H1 (cell line): Measurements from ENCODE around the gene GPR68. TPM values are rescaled to one million over a fixed set of nuclear protein-coding genes. Genes with fewer than 3 reads are reported as not detected.

Experiments used
- CTCF ChIA-PET: fragments of 300-600 bp; sonication (Branson Sonifier 250); formaldehyde crosslinking; loops from one replicate; lab custom pipeline; 2021; ENCODE audit not compliant: partially characterized antibody; lab: Charles Lee
- POLR2A ChIA-PET: fragments of 300-600 bp; sonication (Branson Sonifier 250); formaldehyde crosslinking; loops from one replicate; lab custom pipeline; 2021; ENCODE audit warnings: inconsistent platforms; ENCODE audit not compliant: partially characterized antibody; lab: Charles Lee
- DNase-seq, 2 experiments: peaks; one replicate each; pipeline versions ENCODE4 v3.0.0 to v3.0.0-alpha.2; 2010 to 2022; ENCODE audit warnings: low spot score in 2 of 2, low read depth in 1 of 2, mixed read lengths in 1 of 2
- FAIRE-seq: peaks from 2 replicates; lab custom pipeline; 2011; peaks lifted over from hg19 to GRCh38; lab: Jason Lieb, UNC
- H2AFZ ChIP-seq: 2 replicates; pipeline ENCODE4 v1.8.1; 2012; ENCODE audit warnings: low read length, inconsistent platforms
- H2AK5ac ChIP-seq: 2 replicates; pipeline ENCODE4 v1.6.1; 2013; ENCODE audit warnings: low read depth, low read length
- H2BK120ac ChIP-seq: replicated peaks from 2 replicates; pipeline ENCODE3; 2013; ENCODE audit warnings: low read depth, low read length, inconsistent platforms
- H2BK12ac ChIP-seq: 2 replicates; pipeline ENCODE4 v1.6.1; 2013; ENCODE audit warnings: low read depth, low read length
- H2BK15ac ChIP-seq: 2 replicates; pipeline ENCODE4 v1.6.1; 2013; ENCODE audit warnings: low read length
- H2BK20ac ChIP-seq: 2 replicates; pipeline ENCODE4 v1.6.1; 2013; ENCODE audit warnings: low read length
- H2BK5ac ChIP-seq: 2 replicates; pipeline ENCODE4 v1.6.1; 2013; ENCODE audit warnings: low read depth, low read length
- H3K14ac ChIP-seq: 2 replicates; pipeline ENCODE4 v1.6.1; 2013; ENCODE audit warnings: inconsistent platforms; ENCODE audit not compliant: insufficient read length
- H3K18ac ChIP-seq: 2 replicates; pipeline ENCODE4 v1.6.1; 2013; ENCODE audit warnings: low read length; ENCODE audit errors: extremely low read depth
- H3K23ac ChIP-seq: 2 replicates; pipeline ENCODE4 v1.6.1; 2013; ENCODE audit warnings: inconsistent platforms; ENCODE audit not compliant: insufficient read length
- H3K23me2 ChIP-seq: 2 replicates; pipeline ENCODE4 v1.6.1; 2013; ENCODE audit warnings: low read depth, low read length
- H3K27ac ChIP-seq: 2 replicates; pipeline ENCODE4 v1.6.1; 2011; ENCODE audit warnings: low read depth, low read length, inconsistent platforms
- H3K27me3 ChIP-seq, 4 experiments: replicated peaks in 1 of 4; 1 replicate in 1 of 4; 2 replicates in 3 of 4; pipeline versions ENCODE4 v1.6.1 to v1.8.1; 2011 to 2013; ENCODE audit warnings: low read length in 3 of 4, mild to moderate bottlenecking in 3 of 4, inconsistent platforms in 2 of 4, mixed read lengths in 2 of 4, moderate library complexity in 1 of 4; ENCODE audit not compliant: control insufficient read depth in 3 of 4, insufficient read depth in 3 of 4; ENCODE audit errors: extremely low read depth in 1 of 4
- H3K36me3 ChIP-seq, 4 experiments: 2 replicates each; pipeline versions ENCODE4 v1.6.1 to v1.8.1; 2011 to 2013; ENCODE audit warnings: mild to moderate bottlenecking in 4 of 4, low read length in 3 of 4, moderate library complexity in 2 of 4, control low read depth in 1 of 4, inconsistent platforms in 1 of 4; ENCODE audit not compliant: insufficient read depth in 4 of 4, control insufficient read depth in 2 of 4
- H3K4ac ChIP-seq: replicated peaks from 2 replicates; pipeline ENCODE3; 2013; ENCODE audit warnings: low read length, low read depth, mixed read lengths, inconsistent platforms; ENCODE audit not compliant: insufficient read length
- H3K4me1 ChIP-seq, 4 experiments: replicated peaks in 1 of 4; 1 replicate in 1 of 4; 2 replicates in 3 of 4; pipeline versions ENCODE4 v1.6.1 to v1.8.1; 2011 to 2013; ENCODE audit warnings: low read length in 3 of 4, inconsistent platforms in 2 of 4, mixed read lengths in 1 of 4; ENCODE audit not compliant: insufficient read depth in 4 of 4, control insufficient read depth in 3 of 4
- H3K4me2 ChIP-seq, 2 experiments: 2 replicates each; pipeline versions ENCODE4 v1.6.1 to v1.8.1; 2011 to 2013; ENCODE audit warnings: low read depth in 2 of 2, low read length in 2 of 2, control low read depth in 1 of 2, inconsistent platforms in 1 of 2, mild to moderate bottlenecking in 1 of 2; ENCODE audit not compliant: insufficient read depth in 1 of 2
- H3K4me3 ChIP-seq, 4 experiments: fragments of 200-600, 300-600 bp in 1 of 4; sonication (generic), shearing (Covaris generic), sonication (Bioruptor Twin) in 1 of 4; 2 replicates each; pipeline versions ENCODE4 v1.5.1 to v1.8.1; 2011 to 2016; ENCODE audit warnings: low read length in 4 of 4, low read depth in 3 of 4, control low read depth in 2 of 4, inconsistent platforms in 2 of 4, mild to moderate bottlenecking in 2 of 4, mixed read lengths in 1 of 4, moderate library complexity in 1 of 4; ENCODE audit not compliant: insufficient read depth in 2 of 4; ENCODE audit errors: extremely low read depth in 1 of 4
- H3K56ac ChIP-seq: replicated peaks from 2 replicates; pipeline ENCODE3; 2013; ENCODE audit warnings: low read depth, mild to moderate bottlenecking, mixed read lengths, low read length, inconsistent platforms; ENCODE audit not compliant: insufficient read length
- H3K79me1 ChIP-seq: 2 replicates; pipeline ENCODE4 v1.6.1; 2013; ENCODE audit warnings: low read depth, low read length, control low read depth
- H3K79me2 ChIP-seq, 2 experiments: 2 replicates each; pipeline versions ENCODE4 v1.6.1 to v1.8.1; 2012 to 2013; ENCODE audit warnings: low read length in 2 of 2, mild to moderate bottlenecking in 2 of 2, inconsistent platforms in 1 of 2; ENCODE audit not compliant: insufficient read depth in 2 of 2, control insufficient read depth in 1 of 2
- H3K9ac ChIP-seq, 4 experiments: replicated peaks in 1 of 4; 1 replicate in 1 of 4; 2 replicates in 3 of 4; pipeline versions ENCODE4 v1.6.1 to v1.8.1; 2011 to 2013; ENCODE audit warnings: low read depth in 3 of 4, low read length in 3 of 4, control low read depth in 2 of 4, mild to moderate bottlenecking in 2 of 4, moderate library complexity in 2 of 4, inconsistent platforms in 1 of 4; ENCODE audit errors: extremely low read depth in 1 of 4
- H3K9me3 ChIP-seq, 2 experiments: 2 replicates each; pipeline versions ENCODE4 v1.6.1 to v1.8.1; 2012 to 2013; ENCODE audit warnings: mild to moderate bottlenecking in 2 of 2, moderate library complexity in 2 of 2, control low read depth in 1 of 2, inconsistent platforms in 1 of 2, low read depth in 1 of 2, low read length in 1 of 2, mixed read lengths in 1 of 2; ENCODE audit not compliant: insufficient read depth in 2 of 2
- H4K20me1 ChIP-seq, 2 experiments: replicated peaks in 1 of 2; 2 replicates each; pipeline versions ENCODE3 to v1.8.1; 2011 to 2013; ENCODE audit warnings: inconsistent platforms in 2 of 2, low read length in 2 of 2, mild to moderate bottlenecking in 1 of 2; ENCODE audit not compliant: insufficient read depth in 2 of 2, control insufficient read depth in 1 of 2
- H4K5ac ChIP-seq: 2 replicates; pipeline ENCODE4 v1.6.1; 2013; ENCODE audit warnings: low read length, low read depth, mixed read lengths, inconsistent platforms; ENCODE audit not compliant: insufficient read length
- H4K8ac ChIP-seq: 2 replicates; pipeline ENCODE4 v1.8.0; 2013; ENCODE audit warnings: mild to moderate bottlenecking, moderate library complexity, low read length, inconsistent platforms; ENCODE audit not compliant: insufficient read depth; ENCODE audit errors: extremely low read depth
- H4K91ac ChIP-seq: replicated peaks from 2 replicates; pipeline ENCODE3; 2013; ENCODE audit warnings: low read length, mixed read lengths, inconsistent platforms; ENCODE audit not compliant: insufficient read length
- EGR1 ChIP-seq: IDR thresholded peaks from 2 replicates; pipeline ENCODE4 v1.6.1; 2011; ENCODE audit warnings: low read depth, low read length, borderline replicate concordance
- SP2 ChIP-seq: IDR thresholded peaks from 2 replicates; pipeline ENCODE4 v1.6.1; 2012; ENCODE audit warnings: mild to moderate bottlenecking, low read length, inconsistent platforms
- WGBS, 2 experiments: shearing (Covaris generic) in 1 of 2; methylation state at CpG; one replicate each; pipeline versions ENCODE4 v1.1.6 to v1.1.7; 2013 to 2015; ENCODE audit warnings: low lambda C conversion rate in 2 of 2, mixed read lengths in 2 of 2, inconsistent platforms in 1 of 2, low coverage in 1 of 2, missing lambda C conversion rate in 1 of 2; ENCODE audit not compliant: insufficient replicate concordance in 2 of 2, insufficient coverage in 1 of 2, insufficient read length in 1 of 2; ENCODE audit errors: extremely low coverage in 1 of 2, missing lambda C conversion rate in 1 of 2; 5-methylcytosine and 5-hydroxymethylcytosine counted together
- polyA plus RNA-seq, 7 experiments: library from polyadenylated mRNA; depleted of rRNA in 3 of 7; stranded (reverse) in 5 of 7; unstranded in 2 of 7; fragments of >200 nt in 5 of 7; fragments of 200-250 nt in 2 of 7; gene quantifications; 1 replicate in 5 of 7; 2 replicates in 1 of 7; 4 replicates in 1 of 7; pipeline versions ENCODE4 v1.2.1 to v1.2.3, GENCODE V29; 2011 to 2013; ENCODE audit warnings: missing spikeins in 2 of 7, mixed read lengths in 2 of 7
- total RNA-seq: library from RNA; stranded (reverse); fragmentation: NEBNext Ultra II Directional; extraction: Animal tissue kit (Norgen Biotek cat#: 25700); gene quantifications from 2 replicates; pipeline ENCODE4 v1.2.1, GENCODE V29; 2021

GPR68 gene
- total and polyA plus RNA-seq, 2 of the 8 experiments (the other 6 are each of a cell fraction or from before 2014, with no cell fraction given), result 0.22 to 0.76 TPM

DNA sequence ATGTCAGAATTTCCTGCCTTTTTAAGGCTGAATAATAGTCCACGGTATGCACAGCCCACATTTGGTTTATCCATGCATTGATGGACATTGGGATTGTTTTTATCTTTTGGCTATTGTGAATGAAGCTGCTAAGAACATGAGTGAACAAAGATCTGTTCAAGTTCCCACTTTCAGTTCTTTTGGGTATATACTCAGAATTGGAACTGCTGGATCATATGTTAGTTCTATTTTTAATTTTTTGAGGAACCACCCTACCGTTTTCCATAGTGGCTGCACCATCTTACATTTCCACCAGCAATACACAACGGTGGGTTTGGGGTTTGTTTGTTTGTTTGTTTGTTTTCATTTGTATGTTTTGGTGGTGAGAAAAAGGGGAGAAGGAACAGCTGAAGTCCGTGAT, 6.4 kb downstream of the GPR68 start:
- Histone ChIP-seq H2BK15ac (no peak overlapping the region), H2BK120ac (no peak overlapping the region), H2BK5ac (no peak overlapping the region), H3K27ac (no peak overlapping the region), H3K4ac (no peak overlapping the region), H3K9me3 (peaks cover 0 to 5% of the 10 kb centered on the region in 2 experiments; a peak in 1 of 4 replicates), H3K79me2 (no peaks in the 10 kb centered on the region), H4K20me1 (no peaks in the 10 kb centered on the region), H3K18ac (no peak overlapping the region), H2AK5ac (no peak overlapping the region), H4K8ac (no peak overlapping the region), H2AFZ (no peak overlapping the region), H3K4me3 (no peak overlapping the region), H2BK20ac (no peak overlapping the region), H3K23ac (no peak overlapping the region), H3K56ac (no peak overlapping the region), H3K36me3 (no peaks in the 10 kb centered on the region), H3K14ac (no peak overlapping the region), H4K91ac (no peak overlapping the region), H2BK12ac (no peak overlapping the region), H3K4me1 (no peaks in the 10 kb centered on the region; a peak in 1 of 7 replicates), H4K5ac (no peak overlapping the region), H3K9ac (no peak overlapping the region), H3K4me2 (no peak overlapping the region), H3K23me2 (peaks cover 2% of the 10 kb centered on the region; the same call in 1 of the 2 replicates), H3K79me1 (no peaks in the 10 kb centered on the region), H3K27me3 (peaks cover 0 to 2% (median 0%) of the 10 kb centered on the region in 4 experiments; a peak in 1 of 7 replicates)
- POLR2A ChIA-PET, result no interaction called here
- TF ChIP-seq SP2, result no peak
- TF ChIP-seq EGR1, result no peak
- WGBS, 2 experiments, result 82% methylated on average over 4 of the region's 4 CpGs; no CpG with 5 or more reads in 1 of the 2 experiments
- CTCF ChIA-PET, result interaction anchor here (0.9 to 1.5 kb wide), 2 partner anchors 47 to 60 kb away, joined by 3 to 4 read pairs; no protein-coding TSS in a partner anchor
- no peak for FAIRE-seq
- DNase-seq, result no peak
